ENCODE results near the gene TMEM17.

Gene TMEM17

DNA sequence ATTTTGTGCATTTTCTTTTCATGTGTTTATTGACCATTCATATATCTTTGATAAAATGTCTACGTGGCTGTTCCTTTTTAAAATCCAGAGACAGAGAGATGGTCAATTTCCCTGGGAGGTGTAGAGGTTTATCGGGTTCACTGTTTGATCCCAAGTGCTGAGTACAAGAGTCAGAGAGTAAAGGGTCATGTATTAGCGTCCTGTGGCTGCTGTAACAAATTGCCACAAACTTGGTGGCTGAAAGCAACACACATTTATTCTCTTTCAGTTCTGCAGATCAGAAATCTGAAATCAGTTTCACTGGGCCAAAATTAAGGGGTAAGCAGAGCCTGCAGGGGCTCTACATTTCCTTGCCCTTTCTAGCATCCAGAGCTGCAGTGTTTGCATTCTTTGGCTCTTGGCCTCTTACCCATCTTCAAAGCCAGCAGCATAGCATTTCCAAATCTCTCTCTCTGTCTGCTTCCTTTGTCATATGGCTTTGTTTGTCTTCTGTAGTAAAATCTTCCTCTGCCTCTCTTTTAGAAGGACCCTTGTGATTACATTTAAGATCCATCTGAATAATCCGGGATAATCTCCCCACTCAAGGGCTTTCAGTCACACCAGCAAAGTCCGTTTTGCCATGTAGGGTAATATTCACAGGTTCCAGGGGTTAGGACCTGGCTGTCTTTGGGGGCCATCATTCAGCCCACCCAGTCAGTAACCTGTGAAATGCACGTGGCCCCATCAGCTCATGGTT, 49.9 kb downstream of the TMEM17 start:
- H3K4me3 ChIP-seq (ENCODE audit: control insufficient read depth, low read depth, low read length): no peak overlapping the region
- TF ChIP-seq, protein P1, sequence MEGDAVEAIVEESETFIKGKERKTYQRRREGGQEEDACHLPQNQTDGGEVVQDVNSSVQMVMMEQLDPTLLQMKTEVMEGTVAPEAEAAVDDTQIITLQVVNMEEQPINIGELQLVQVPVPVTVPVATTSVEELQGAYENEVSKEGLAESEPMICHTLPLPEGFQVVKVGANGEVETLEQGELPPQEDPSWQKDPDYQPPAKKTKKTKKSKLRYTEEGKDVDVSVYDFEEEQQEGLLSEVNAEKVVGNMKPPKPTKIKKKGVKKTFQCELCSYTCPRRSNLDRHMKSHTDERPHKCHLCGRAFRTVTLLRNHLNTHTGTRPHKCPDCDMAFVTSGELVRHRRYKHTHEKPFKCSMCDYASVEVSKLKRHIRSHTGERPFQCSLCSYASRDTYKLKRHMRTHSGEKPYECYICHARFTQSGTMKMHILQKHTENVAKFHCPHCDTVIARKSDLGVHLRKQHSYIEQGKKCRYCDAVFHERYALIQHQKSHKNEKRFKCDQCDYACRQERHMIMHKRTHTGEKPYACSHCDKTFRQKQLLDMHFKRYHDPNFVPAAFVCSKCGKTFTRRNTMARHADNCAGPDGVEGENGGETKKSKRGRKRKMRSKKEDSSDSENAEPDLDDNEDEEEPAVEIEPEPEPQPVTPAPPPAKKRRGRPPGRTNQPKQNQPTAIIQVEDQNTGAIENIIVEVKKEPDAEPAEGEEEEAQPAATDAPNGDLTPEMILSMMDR (IDR thresholded peaks at IDR 0.05; ENCODE audit: control insufficient read depth, insufficient read depth, low read depth, low read length, missing control alignments): no peak
- DNase-seq (ENCODE audit: low read depth): no peak

GRCh38 chr2:62453955-62454354, 52.0 kb downstream of the TMEM17 start:
- no peak for DNase-seq (ENCODE audit: low read depth)
- H3K4me3 ChIP-seq (ENCODE audit: control insufficient read depth, low read depth, low read length): no peak overlapping the region
- TF ChIP-seq, protein P1 (IDR thresholded peaks at IDR 0.05; ENCODE audit: control insufficient read depth, insufficient read depth, low read depth, low read length, missing control alignments): no peak

DNA sequence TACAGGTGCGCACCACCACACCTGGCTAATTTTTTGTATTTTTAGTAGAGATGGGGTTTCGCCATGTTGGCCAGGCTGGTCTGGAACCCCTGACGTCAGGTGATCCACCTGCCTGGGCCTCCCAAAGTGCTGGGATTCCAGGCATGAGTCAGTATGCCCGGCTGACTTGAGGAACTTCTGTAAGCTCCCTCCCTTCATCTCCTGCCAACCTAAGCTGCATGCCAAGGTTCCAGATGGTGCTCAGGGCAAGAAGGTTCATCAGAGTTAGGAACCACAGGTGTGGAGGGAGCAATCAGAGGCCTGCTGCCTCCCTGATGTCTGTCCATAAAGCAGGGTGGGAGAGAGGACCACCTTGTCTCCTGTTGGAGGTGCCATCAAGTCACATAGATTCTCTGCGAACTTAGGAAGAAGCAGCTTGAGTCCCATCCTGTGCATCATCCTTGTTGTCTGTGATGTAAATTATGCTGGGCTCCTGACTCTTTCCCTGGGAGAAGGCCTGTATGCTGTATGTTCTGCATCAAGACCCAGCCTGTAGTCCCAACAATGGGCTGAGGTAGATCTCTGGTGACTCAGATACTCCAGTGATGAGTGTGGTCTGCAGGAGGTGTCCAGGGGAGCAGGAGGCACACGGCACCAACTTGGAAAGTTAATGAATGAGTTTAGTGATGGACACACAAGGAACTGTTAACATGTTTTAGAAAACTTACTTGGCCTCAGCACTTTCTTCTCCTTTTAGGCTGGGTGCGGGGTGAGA, 53.1 kb downstream of the TMEM17 start:
- no peak overlapping the region for H3K4me3 ChIP-seq (ENCODE audit: control insufficient read depth, low read depth, low read length)
- DNase-seq (ENCODE audit: low read depth): no peak
- TF ChIP-seq, protein P1 (IDR thresholded peaks at IDR 0.05; ENCODE audit: control insufficient read depth, insufficient read depth, low read depth, low read length, missing control alignments): no peak

DNA sequence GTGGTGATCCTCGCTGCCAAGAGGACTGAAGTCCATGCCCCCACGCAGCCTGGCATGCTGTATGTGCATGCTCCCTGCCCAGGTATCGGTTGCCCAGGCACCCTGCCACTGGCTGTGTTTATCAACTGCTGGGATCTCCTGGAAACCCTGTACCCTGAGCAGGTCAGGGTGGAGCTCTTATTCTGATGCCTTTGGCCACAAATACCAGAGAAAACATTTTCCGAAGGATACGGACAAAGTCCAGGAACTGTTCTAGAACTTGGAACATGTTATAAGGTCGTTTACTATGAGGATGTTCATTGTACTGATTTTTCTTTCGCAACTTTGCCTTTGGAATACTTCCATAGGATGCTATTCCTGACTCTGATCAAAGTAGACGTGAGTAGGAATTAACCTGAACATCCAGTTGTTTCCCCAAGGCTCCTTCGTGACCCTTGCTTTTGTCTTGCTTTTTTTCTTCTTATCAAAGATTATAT, 55.2 kb downstream of the TMEM17 start:
- no peak overlapping the region for H3K4me3 ChIP-seq (ENCODE audit: control insufficient read depth, low read depth, low read length)
- no peak for DNase-seq (ENCODE audit: low read depth)
- TF ChIP-seq, protein P1 (IDR thresholded peaks at IDR 0.05; ENCODE audit: control insufficient read depth, insufficient read depth, low read depth, low read length, missing control alignments): no peak

All from AG09309 (cell line).